PC-9 (cell line): Measurements from ENCODE around the gene EPB41L2.

ENCODE experiments used
- CTCF ChIP-seq: fragments of 200-600 bp; sonication (generic); conservative IDR thresholded peaks from 2 replicates; pipeline ENCODE4 v1.6.1; 2017; ENCODE audit warnings: mixed run types, antibody characterized with exemption, mild to moderate bottlenecking, moderate library complexity
- EZH2 ChIP-seq: fragments of 200-600 bp; sonication (generic); IDR thresholded peaks from 2 replicates; pipeline ENCODE4 v1.8.0; 2017; ENCODE audit warnings: antibody characterized with exemption, low read depth

- TF ChIP-seq CTCF (no peak), EZH2 (no peak)
These were observed 3.6 kb downstream of the EPB41L2 start for GRCh38 chr6:131059486-131059885.
